H9 (cell line): ENCODE data around the gene ATF2. TPM values are rescaled to one million over a fixed set of nuclear protein-coding genes. Genes with fewer than 3 reads are reported as not detected.

Experiments used
- DNase-seq: peaks from one replicate; pipeline ENCODE4 v3.0.0-alpha.2; 2017
- H2AFZ ChIP-seq: one replicate; pipeline ENCODE4 v1.6.1; 2013; ENCODE audit warnings: mild to moderate bottlenecking, low read length, control low read depth, moderate library complexity
- H2AK5ac ChIP-seq: 2 replicates; pipeline ENCODE4 v1.6.1; 2013; ENCODE audit warnings: low read length, control low read depth, mixed read lengths; ENCODE audit not compliant: insufficient read length
- H2BK120ac ChIP-seq: one replicate; pipeline ENCODE4 v1.6.1; 2013; ENCODE audit warnings: low read depth, mild to moderate bottlenecking, low read length, control low read depth, inconsistent platforms; ENCODE audit not compliant: poor library complexity, severe bottlenecking
- H2BK12ac ChIP-seq: 2 replicates; pipeline ENCODE4 v1.6.1; 2013; ENCODE audit warnings: low read length, control low read depth, mixed read lengths, low read depth; ENCODE audit not compliant: insufficient read length
- H2BK15ac ChIP-seq: 2 replicates; pipeline ENCODE4 v1.6.1; 2013; ENCODE audit warnings: low read depth, low read length, control low read depth
- H2BK20ac ChIP-seq: one replicate; pipeline ENCODE4 v1.6.1; 2013; ENCODE audit warnings: low read depth, mild to moderate bottlenecking, low read length, control low read depth, inconsistent platforms; ENCODE audit not compliant: poor library complexity, severe bottlenecking
- H2BK5ac ChIP-seq: 2 replicates; pipeline ENCODE4 v1.6.1; 2013; ENCODE audit warnings: low read length, control low read depth, mixed read lengths; ENCODE audit not compliant: insufficient read length
- H3K14ac ChIP-seq: 2 replicates; pipeline ENCODE4 v1.6.1; 2013; ENCODE audit warnings: low read length, control low read depth; ENCODE audit not compliant: insufficient read depth
- H3K18ac ChIP-seq: 2 replicates; pipeline ENCODE4 v1.6.1; 2013; ENCODE audit warnings: low read depth, mild to moderate bottlenecking, mixed read lengths, low read length, control low read depth; ENCODE audit not compliant: insufficient read length
- H3K23ac ChIP-seq: 2 replicates; pipeline ENCODE4 v1.6.1; 2013; ENCODE audit warnings: low read length, control low read depth, mixed read lengths, low read depth; ENCODE audit not compliant: insufficient read length
- H3K23me2 ChIP-seq: 2 replicates; pipeline ENCODE4 v1.6.1; 2013; ENCODE audit warnings: low read depth, mild to moderate bottlenecking, mixed read lengths, low read length, control low read depth; ENCODE audit not compliant: insufficient read length, poor library complexity, severe bottlenecking
- H3K27ac ChIP-seq: 2 replicates; pipeline ENCODE4 v1.5.1; 2013; ENCODE audit warnings: low read length, control low read depth, mixed read lengths, low read depth; ENCODE audit not compliant: insufficient read length
- H3K27me3 ChIP-seq: 2 replicates; pipeline ENCODE4 v1.6.1; 2013; ENCODE audit warnings: low read length, control low read depth, inconsistent platforms; ENCODE audit not compliant: insufficient read depth
- H3K4ac ChIP-seq: 2 replicates; pipeline ENCODE4 v1.6.1; 2013; ENCODE audit warnings: low read depth, mild to moderate bottlenecking, control low read depth, inconsistent platforms, low read length, moderate library complexity
- H3K4me1 ChIP-seq: 2 replicates; pipeline ENCODE4 v1.6.1; 2013; ENCODE audit warnings: low read length, control low read depth, inconsistent platforms; ENCODE audit not compliant: insufficient read depth
- H3K4me2 ChIP-seq: 2 replicates; pipeline ENCODE4 v1.6.1; 2013; ENCODE audit warnings: low read length, control low read depth, mixed read lengths; ENCODE audit not compliant: insufficient read length, insufficient read depth
- H3K56ac ChIP-seq: 2 replicates; pipeline ENCODE4 v1.6.1; 2013; ENCODE audit warnings: low read depth, mild to moderate bottlenecking, mixed read lengths, low read length, control low read depth; ENCODE audit not compliant: insufficient read length
- H3K79me1 ChIP-seq: 2 replicates; pipeline ENCODE4 v1.6.1; 2013; ENCODE audit warnings: low read depth, mild to moderate bottlenecking, moderate library complexity, low read length, control low read depth, inconsistent platforms; ENCODE audit not compliant: insufficient read depth, poor library complexity, severe bottlenecking
- H3K79me2 ChIP-seq: 2 replicates; pipeline ENCODE4 v1.6.1; 2013; ENCODE audit warnings: low read length, control low read depth, inconsistent platforms; ENCODE audit not compliant: insufficient read depth
- H3K9ac ChIP-seq: 2 replicates; pipeline ENCODE4 v1.6.1; 2013; ENCODE audit warnings: low read length, control low read depth, mixed read lengths; ENCODE audit not compliant: insufficient read length; ENCODE audit errors: extremely low read depth
- H3K9me3 ChIP-seq: one replicate; pipeline ENCODE4 v1.6.1; 2013; ENCODE audit warnings: low read depth, low read length, inconsistent platforms; ENCODE audit not compliant: control insufficient read depth
- H3T11ph ChIP-seq: one replicate; pipeline ENCODE4 v1.6.1; 2013; ENCODE audit warnings: mild to moderate bottlenecking, low read length, control low read depth, inconsistent platforms
- H4K20me1 ChIP-seq: one replicate; pipeline ENCODE4 v1.6.1; 2013; ENCODE audit not compliant: control insufficient read depth, insufficient read length, insufficient read depth
- H4K5ac ChIP-seq: 2 replicates; pipeline ENCODE4 v1.6.1; 2013; ENCODE audit warnings: low read depth, mild to moderate bottlenecking, mixed read lengths, low read length, control low read depth; ENCODE audit not compliant: insufficient read length
- H4K8ac ChIP-seq: replicated peaks from 2 replicates; pipeline ENCODE4 v1.6.1; 2013; ENCODE audit warnings: low read length, control low read depth, mixed read lengths, low read depth; ENCODE audit not compliant: insufficient read length
- H4K91ac ChIP-seq: 2 replicates; pipeline ENCODE4 v1.6.1; 2013; ENCODE audit warnings: low read depth, mild to moderate bottlenecking, moderate library complexity, mixed read lengths, low read length, control low read depth; ENCODE audit not compliant: insufficient read length
- H3K27ac Mint-ChIP-seq, 3 experiments: 2 replicates in 2 of 3; 3 replicates in 1 of 3; pipeline ENCODE4 v1.8.0; 2020 to 2021; ENCODE audit warnings: mixed read lengths in 3 of 3, mild to moderate bottlenecking in 1 of 3, moderate library complexity in 1 of 3
- H3K27me3 Mint-ChIP-seq: 2 replicates; pipeline ENCODE4 v1.8.0; 2021; ENCODE audit warnings: low read depth, mild to moderate bottlenecking, moderate library complexity, mixed read lengths
- H3K36me3 Mint-ChIP-seq, 3 experiments: 2 replicates in 2 of 3; 3 replicates in 1 of 3; pipeline ENCODE4 v1.8.0; 2020 to 2021; ENCODE audit warnings: low read depth in 3 of 3, mixed read lengths in 3 of 3; ENCODE audit not compliant: insufficient read depth in 1 of 3
- H3K4me1 Mint-ChIP-seq, 2 experiments: 2 replicates each; pipeline ENCODE4 v1.8.0; 2020; ENCODE audit warnings: mixed read lengths in 2 of 2
- H3K4me3 Mint-ChIP-seq, 2 experiments: 2 replicates in 1 of 2; 3 replicates in 1 of 2; pipeline ENCODE4 v1.8.0; 2020 to 2021; ENCODE audit warnings: mild to moderate bottlenecking in 2 of 2, mixed read lengths in 2 of 2, moderate library complexity in 1 of 2
- H3K9me3 Mint-ChIP-seq, 2 experiments: 2 replicates in 1 of 2; 3 replicates in 1 of 2; pipeline ENCODE4 v1.8.0; 2020; ENCODE audit warnings: mild to moderate bottlenecking in 2 of 2, mixed read lengths in 2 of 2, moderate library complexity in 1 of 2
- WGBS: extraction: QIAGEN DNeasy Blood & Tissue Kit; methylation state at CpG from one replicate; pipeline ENCODE4 v1.1.7; 2013; ENCODE audit warnings: missing lambda C conversion rate, low lambda C conversion rate, mixed read lengths; ENCODE audit not compliant: insufficient read length; ENCODE audit errors: extremely low coverage; 5-methylcytosine and 5-hydroxymethylcytosine counted together
- total RNA-seq: library from RNA; stranded (reverse); gene quantifications from 2 replicates; pipeline ENCODE4 v1.2.1, GENCODE V29; 2021
- TF ChIP-seq, protein P1 (sequence below): fragments of 200-600 bp; sonication (generic); conservative IDR thresholded peaks from 3 replicates; pipeline ENCODE4 v1.8.0; 2021; ENCODE audit warnings: antibody characterized with exemption, mild to moderate bottlenecking

Gene ATF2
- total RNA-seq, 1 experiment from 2014 or later: 40.9 TPM

DNA sequence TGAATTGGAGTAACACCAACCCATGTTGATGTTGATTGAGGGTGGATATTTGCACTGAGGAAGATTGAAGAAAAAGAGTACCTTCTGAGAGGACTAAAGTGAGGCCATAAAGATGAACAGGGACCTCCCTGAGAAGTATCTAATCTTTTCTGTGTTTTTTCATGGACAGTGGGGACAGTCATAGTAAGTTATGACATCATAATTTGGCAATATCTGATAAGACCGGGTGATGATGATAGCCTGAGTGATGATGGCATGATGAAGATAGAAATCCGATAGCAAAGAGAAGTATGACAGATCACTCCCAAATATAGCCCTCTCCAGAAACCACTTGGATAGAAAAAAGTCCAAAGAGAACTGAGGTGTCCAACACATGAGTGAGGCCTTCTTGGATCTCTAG lies 15.7 kb upstream of the ATF2 start:
- H3K79me2 ChIP-seq: peaks cover 7% of the 10 kb centered on the region; the same call in 1 of the 2 replicates
- no peak overlapping the region for H3T11ph ChIP-seq
- no peaks in the 10 kb centered on the region for H3K9me3 ChIP-seq
- no peaks in the 10 kb centered on the region for H3K4me1 ChIP-seq
- H2BK120ac ChIP-seq: no peak overlapping the region
- H3K27me3 ChIP-seq: no peaks in the 10 kb centered on the region
- no peak overlapping the region for H3K18ac ChIP-seq
- H3K4ac ChIP-seq: no peak overlapping the region
- H2BK20ac ChIP-seq: no peak overlapping the region
- no peak overlapping the region for H3K56ac ChIP-seq
- no peaks in the 10 kb centered on the region for H4K20me1 ChIP-seq
- WGBS: no CpG with 5 or more reads among the region's 2 CpGs
- H3K4me2 ChIP-seq: no peak overlapping the region
- H3K27me3 Mint-ChIP-seq: no peaks in the 10 kb centered on the region; the same call in 1 of the 2 replicates
- H3K4me3 Mint-ChIP-seq: no peak overlapping the region
- no peak overlapping the region for H4K91ac ChIP-seq
- H2BK15ac ChIP-seq: no peak overlapping the region
- H3K23ac ChIP-seq: no peak overlapping the region
- peaks cover 14 to 15% of the 10 kb centered on the region in 2 experiments for H3K4me1 Mint-ChIP-seq
- TF ChIP-seq, protein P1, sequence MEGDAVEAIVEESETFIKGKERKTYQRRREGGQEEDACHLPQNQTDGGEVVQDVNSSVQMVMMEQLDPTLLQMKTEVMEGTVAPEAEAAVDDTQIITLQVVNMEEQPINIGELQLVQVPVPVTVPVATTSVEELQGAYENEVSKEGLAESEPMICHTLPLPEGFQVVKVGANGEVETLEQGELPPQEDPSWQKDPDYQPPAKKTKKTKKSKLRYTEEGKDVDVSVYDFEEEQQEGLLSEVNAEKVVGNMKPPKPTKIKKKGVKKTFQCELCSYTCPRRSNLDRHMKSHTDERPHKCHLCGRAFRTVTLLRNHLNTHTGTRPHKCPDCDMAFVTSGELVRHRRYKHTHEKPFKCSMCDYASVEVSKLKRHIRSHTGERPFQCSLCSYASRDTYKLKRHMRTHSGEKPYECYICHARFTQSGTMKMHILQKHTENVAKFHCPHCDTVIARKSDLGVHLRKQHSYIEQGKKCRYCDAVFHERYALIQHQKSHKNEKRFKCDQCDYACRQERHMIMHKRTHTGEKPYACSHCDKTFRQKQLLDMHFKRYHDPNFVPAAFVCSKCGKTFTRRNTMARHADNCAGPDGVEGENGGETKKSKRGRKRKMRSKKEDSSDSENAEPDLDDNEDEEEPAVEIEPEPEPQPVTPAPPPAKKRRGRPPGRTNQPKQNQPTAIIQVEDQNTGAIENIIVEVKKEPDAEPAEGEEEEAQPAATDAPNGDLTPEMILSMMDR: no peak
- no peak overlapping the region for H3K27ac ChIP-seq
- no peak overlapping the region for H3K14ac ChIP-seq
- no peaks in the 10 kb centered on the region for H3K23me2 ChIP-seq
- H3K27ac Mint-ChIP-seq: no peak overlapping the region
- H3K9ac ChIP-seq: no peak overlapping the region
- H2BK12ac ChIP-seq: no peak overlapping the region
- peaks cover 10 to 22% (median 18%) of the 10 kb centered on the region in 3 experiments for H3K36me3 Mint-ChIP-seq
- no peak overlapping the region for H2BK5ac ChIP-seq
- no peaks in the 10 kb centered on the region for H3K9me3 Mint-ChIP-seq
- no peak overlapping the region for H4K8ac ChIP-seq
- H2AK5ac ChIP-seq: no peak overlapping the region
- no peaks in the 10 kb centered on the region for H3K79me1 ChIP-seq
- no peak for DNase-seq
- H4K5ac ChIP-seq: no peak overlapping the region
- H2AFZ ChIP-seq: no peak overlapping the region
